Nucleus accumbens (tissue), 56 donors: ENCODE results near the gene TFF3.
A peak's percentile ranks its signal among the peaks of the same experiment; 100 is the strongest.
"Not testable (repeated sequence)": the region's sequence is repeated elsewhere in the genome, so short reads cannot be mapped to it uniquely, and the experiment has no call there.

ENCODE experiments used
- DNase-seq, 56 donors: peaks; one replicate each; lab custom pipeline; 2025; lab: John Stamatoyannopoulos, UW

Gene TFF3

DNA sequence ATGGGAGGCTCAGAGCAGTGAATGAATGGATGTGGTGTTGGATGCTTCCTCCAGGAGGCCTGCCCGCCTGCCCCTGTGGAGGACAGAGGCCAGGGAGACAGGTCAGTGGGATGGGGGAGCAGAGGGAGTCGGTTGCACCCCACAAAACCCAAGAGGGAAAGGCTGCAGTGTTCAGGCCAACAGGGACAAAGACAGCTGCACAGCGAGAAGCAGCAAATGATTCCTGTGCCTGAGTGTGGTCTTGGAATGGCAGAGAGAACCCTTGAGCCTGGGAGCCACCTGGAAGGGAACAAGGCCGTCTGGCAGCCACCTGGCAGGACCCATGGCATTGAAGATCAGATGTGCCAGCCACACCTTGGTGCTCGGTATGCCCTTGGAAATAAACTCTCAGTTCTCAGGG, 8.1 kb downstream of the TFF3 start:
- no peak for DNase-seq

DNA sequence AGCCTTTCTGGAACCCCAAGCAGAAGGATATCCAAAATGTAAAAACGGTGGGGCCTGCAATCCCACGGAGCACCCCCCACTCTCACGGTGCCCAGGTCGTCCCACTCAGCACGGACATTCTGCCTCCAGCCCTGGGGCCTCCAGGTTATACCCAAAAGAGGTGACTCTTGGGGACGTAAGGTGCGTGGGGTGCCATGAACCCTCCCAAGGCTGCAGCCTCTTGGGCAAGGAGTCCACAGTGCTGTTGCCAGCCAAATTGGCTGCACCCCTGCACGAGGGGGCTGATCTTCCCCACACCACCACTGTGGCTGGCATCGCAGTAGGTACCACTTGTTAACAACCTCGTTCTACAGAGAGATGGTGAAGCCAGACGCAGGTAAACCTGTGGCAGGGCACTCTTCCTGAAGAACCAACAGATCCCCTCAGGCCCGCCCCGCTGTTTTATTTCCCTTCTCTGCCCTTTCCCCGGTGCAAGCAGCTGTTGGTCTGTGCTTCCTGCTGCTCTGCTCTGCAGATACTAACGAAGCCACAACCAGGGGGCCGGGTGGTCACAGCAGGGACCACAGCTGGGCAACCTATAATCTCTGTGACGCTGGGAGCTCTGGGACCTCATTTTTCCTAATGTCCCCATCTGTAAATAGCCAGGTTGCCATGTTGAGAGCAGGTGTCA, 8.7 kb downstream of the TFF3 start:
- DNase-seq, result no peak

DNA sequence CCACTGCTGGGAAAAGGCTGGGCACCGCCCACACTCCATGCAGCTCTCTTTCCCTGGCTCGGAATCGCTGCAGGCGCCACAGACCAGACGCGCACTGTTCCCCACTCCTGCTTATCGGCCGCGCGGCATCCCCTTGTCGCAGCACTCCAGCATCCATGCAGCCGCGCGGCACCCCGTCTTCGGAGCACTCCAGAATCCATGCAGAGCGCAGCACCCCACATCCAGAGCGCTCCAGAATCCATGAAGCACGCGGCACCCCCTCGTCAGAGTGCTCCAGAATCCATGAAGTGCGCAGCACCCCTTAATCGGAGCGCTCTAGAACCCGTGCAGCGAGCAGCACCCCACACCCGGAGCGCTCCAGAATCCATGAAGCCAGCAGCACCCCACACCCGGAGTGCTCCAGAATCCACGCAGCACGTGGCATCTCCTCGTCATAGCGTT, 9.5 kb downstream of the TFF3 start:
- no peak for DNase-seq

DNA sequence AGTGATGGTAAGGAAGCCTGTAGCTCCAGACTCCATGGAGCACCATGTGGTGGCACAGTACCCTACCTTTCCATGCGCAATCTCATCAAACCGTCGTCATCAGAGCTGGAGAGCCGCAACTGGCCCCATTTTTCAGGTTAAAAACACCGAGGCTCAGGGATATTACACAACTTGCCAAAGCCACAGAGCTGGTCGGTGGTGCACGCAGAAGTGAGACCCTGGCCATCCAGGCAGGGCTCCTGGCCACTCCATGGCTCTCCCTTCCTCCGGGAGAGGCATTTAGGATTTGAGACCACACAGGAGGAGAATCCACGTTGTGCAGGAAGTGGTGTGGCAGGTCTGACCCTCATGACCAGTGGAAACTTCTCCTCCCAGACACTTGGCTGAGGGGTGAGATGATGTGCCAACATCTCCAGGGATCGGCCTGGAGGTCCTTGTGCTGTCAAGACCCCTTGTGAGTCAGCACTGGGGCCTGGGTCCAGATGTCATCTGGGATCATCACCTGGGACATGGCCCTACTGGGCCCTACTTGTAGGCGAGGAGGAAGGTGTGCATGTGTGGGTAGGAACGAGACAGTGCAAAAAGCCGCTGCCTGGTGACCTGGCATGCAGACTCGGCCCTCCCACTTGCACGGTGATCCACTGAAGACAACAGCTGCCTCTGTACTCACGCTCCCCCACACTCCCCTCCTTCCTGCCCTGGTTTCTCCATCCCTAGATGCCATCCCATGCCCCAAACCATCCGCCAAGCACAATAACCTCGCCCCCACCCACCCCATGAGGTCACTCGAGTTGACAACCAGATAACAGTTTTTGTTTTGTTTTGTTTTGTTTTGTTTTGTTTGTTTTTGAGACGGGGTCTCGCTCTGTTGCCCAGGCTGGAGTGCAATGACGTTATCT, 10.4 kb downstream of the TFF3 start:
- no peak for DNase-seq

DNA sequence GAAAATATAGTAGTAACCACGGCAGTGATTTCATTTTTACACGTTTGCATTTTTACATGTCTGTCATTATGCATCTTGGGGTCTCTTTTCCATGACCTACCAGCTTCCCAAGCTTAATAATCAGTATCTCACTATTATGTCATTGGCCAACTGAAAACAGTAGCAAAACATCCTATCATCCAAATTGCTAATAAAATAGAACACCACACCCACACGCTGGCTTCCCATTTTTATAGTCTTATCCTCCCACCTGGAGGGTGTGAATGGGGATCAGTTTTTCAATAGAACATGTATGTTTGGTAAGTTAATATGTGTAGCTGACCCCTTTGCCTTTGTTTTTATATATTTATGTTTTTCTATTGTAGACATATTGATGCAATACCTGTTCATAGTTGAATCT, 11.8 kb downstream of the TFF3 start:
- DNase-seq, result no peak

DNA sequence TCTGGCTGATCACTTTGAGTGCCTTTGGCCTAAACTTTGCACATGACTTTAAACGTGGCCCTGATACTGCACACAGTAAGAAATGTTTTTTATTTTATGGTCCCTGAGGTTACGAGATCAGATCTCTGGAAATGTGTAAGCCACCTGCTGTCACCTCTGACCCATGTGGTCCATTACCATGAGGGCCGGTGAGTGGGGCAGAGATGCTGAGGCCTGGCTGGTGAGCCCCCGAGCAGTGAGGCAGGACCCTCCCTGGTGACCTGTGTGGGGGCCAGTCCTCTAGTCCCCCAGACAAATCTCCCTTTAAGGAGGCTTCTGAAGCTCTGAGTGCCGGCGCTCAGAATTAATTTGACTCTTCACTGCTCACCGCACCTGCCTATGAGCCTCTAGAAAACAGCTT, 12.4 kb downstream of the TFF3 start:
- DNase-seq, result no peak

DNA sequence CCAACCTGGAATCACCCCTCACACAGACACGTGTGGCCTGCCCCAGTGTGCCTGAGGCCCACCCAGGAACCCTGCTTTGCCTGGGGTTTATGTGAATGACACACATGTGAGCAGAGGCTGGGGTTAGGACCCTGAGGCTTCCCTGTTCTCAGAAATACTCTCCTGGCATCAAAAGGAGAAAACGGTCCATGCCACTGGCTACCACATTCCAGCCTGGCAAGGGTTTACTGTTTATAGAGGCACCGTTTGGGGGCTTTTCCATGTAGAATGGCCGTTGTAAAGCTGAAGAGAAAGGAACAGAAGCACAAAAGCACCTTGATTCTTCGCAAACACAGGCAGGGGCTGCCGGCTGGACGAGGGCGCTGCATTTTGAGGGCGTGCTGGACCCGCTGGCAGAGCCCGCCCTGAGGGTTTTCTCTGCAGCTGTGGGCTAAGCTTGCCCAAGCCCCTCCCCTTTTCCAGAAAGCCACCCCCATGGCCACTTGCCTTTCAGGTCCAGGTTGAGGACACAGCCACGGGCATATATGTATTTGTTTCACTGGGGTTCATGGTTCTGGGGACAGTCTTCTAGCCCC, 13.0 kb downstream of the TFF3 start:
- peak in 4 of 56 donors; percentile 12 to 21 (median 18) for DNase-seq

DNA sequence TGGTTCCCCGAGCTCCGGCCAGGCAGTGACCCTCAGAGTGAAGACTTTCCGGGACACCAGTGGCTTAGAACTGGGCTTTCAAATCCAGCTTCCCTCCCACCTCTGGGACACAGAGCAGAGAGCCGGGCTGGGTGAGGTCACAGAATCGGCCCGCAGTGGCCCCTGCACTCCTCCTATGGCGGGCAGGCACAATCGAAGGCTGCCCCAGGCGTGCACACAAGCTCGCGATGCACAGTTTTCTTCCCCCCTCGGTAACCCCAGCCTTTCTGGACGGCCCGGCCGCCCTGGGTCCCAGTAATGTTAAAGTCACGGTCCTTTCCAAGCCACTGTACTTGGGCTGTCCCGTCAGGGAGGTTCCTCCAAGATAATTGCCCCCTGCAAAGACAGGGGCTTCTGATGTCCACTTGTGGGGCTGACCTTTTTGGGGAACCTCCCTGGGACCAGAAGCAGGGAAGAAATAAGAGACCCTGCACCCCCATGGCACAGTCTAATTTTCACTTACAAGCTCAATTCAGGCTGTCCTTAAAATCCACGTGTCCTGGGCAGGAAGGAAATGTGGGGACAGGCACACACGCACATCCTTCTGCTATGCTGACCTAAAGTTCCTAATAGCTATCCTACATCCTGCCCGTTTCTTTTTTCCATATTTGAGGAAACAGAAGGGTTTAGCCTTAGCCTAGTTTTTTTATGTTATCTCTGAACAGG, 13.7 kb downstream of the TFF3 start:
- DNase-seq, result no peak

DNA sequence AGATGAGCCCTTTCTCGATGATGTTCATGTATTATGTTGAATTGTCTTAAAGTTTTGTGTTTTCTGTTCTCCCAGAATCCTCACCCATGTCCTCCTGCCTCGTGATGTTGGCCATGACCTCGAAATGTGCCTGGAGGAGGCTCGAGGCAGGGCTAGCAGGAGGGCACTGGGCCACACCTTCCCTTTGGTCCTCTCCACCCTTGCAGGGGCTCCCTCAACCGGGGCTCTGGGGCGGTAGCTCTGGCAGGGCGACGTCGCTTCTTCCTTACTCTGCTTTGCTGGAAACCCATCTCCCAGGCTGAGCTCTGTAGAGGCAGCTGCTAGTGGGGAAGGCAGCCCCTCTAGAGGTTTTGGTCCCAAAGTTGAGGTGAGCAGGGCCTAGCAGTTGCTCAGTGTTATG, 14.3 kb downstream of the TFF3 start:
- no peak for DNase-seq

DNA sequence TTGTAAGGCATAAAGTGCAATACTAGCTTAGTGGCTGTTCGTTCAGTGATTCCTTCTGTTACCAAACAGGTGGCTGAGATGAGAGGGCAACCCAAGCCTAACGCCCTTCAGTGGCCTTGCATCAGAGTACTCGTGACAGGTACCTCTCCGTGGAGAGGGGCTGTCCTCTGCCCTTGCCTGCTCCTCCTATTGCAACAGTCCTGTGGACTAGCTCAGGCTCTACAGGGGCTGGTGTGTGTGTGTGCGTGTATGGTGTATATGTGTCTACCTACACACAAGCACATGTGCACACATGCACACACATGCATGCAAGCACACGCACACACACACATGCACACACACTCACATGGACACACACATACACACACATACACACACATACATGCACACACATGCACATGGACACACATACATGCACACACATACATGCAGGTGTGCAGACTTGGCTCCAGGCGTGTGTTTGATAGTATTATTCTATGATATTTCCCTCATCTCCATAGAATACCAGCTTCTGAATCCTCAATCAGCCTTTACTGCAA, 15.1 kb downstream of the TFF3 start:
- DNase-seq, result no peak

DNA sequence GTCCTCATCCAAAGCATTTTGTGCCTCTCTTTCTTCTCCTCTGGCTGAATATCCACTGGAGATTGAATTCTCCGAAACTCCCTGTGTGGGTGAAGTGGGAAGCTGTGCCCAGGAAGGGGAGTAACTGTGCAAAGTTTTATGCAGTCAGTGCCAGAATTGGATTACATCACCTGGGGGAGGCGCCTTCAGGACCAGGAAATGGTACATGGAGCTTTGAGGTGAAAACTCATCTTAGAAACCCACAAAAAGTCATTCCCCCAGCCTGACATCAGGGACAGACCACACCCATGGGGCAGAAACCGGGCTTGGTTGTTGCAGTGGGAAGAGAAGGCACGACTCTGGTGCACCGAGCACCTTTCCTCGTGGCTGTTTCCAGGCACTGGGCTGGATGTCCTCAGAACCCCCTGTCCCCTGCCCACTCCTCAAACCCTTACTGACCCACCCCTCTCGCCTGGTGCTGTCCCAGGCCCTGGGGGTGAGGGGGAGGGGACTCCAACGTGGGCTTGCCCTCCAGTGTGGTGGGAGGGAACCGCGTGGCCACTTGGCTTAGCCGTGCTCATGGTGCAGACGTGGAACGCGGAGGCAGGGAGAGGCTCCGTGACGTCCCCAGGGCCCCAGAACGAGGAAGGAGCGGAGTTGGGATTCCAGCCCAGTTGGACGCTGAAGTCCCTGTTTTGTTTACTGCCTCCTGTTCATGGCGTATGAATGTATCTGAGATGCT, 15.7 kb downstream of the TFF3 start:
- DNase-seq, result peak in 1 of 56 donors; percentile 14

DNA sequence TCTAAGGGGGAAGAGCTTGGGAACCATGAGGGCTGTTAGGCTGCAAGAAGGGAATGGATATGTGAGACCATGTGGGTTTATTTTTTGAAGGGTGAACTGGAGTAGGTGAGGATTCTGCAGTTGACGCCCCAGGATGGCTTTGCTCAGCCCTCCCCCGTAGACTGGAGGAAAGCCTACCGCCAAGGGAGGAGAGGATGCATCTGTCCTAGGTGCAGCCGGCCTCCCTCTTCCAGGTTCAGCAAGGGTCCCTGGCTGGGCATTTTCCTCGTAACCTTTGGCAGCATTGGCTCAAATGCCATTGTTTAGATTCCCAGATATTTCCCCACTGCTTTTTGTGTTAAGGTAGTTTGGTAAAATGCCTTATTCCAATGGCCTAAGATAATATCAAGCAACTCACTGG, 16.6 kb downstream of the TFF3 start:
- DNase-seq, result no peak

DNA sequence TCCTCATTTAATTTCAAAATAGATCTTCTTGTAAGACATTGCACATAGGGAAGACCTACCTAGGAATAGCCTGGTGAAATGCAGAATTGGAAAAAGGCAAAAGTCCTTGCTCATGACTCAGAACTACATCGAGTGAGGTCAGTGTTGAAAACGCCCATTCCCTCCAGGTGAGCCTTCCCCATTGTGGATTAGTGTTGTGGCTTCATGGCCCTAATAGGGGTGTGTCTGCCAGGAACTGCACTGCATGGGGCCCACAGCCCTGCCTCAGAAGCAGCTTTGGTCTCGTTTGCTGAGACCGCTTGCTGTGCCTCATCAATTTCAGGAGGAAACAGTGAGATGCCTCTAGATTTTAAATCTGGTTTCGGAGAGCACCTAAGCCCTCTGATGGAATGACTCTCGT, 17.0 kb downstream of the TFF3 start:
- no peak for DNase-seq

DNA sequence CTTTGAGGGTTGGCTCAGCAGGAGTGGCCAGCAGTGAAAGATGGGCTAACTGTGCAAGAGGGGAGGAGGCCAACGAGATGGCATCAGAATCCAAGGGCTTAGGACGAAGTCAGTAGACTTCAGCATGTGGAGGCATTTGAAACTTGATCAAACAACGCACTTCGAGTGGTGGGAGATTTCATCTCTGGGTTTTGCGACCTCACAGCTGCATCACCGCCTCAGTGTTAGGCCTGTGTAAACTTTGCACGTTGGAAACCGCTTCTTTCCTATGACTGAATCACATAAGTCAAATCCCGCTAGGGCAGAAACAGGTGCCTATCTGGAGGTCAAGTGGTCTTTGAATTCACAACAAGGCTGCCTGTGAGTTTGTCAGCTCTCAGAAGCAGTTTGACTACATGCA, 17.8 kb downstream of the TFF3 start:
- no peak for DNase-seq

DNA sequence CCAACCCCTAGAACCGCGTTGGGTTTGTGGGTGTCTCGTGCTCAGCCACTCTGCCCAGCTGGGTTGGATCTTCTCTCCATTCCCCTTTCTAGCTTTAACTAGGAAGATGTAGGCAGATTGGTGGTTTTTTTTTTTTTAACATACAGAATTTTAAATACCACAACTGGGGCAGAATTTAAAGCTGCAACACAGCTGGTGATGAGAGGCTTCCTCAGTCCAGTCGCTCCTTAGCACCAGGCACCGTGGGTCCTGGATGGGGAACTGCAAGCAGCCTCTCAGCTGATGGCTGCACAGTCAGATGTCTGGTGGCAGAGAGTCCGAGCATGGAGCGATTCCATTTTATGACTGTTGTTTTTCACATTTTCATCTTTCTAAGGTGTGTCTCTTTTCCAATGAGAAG, 18.7 kb downstream of the TFF3 start:
- no peak for DNase-seq

DNA sequence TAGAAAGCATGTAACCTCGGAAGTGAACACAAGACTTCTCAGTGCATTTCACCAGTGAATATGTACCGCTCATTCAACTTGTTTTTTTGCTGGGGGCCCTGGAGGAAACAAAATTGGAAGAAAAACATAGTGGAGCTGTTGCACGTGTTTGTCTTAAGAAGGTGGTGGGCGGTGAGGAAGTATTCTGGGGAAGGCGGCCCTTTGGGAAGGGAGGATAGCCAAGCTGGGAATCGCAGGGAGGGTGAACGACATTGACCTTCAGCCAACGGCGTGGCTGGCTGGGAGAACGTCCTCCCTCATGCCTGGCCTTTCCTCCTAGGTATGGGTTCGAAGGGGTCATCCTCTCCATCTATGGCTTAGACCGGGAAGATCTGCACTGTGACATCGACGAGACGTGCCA, 19.4 kb downstream of the TFF3 start:
- DNase-seq, result no peak

DNA sequence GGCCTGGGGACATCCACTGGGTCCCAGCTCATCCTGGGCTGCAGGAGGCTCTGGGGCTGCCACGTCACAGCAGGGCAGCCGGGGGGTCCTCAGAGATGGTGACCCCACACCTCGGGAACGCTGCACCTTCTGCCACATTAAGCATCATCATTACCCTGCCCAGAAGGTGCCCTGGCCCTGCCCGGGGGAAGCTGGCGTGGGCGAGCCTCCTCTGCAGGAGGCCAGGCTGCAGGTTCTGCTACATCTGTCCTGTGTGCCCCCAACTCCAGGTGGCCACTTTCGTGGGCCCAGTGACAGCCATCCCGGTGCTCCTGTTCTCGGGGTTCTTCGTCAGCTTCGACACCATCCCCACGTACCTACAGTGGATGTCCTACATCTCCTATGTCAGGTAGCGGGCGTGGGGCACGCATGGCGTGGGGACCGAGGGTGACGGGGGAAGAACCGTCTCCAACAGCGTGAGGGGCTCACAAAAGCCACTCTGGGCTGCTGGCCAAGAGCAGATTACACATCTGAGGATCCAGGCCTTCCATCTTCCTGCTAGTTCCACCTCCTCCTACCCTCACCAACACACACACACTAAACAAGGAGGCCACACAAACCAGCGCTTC, 20.8 kb downstream of the TFF3 start:
- DNase-seq, result no peak

DNA sequence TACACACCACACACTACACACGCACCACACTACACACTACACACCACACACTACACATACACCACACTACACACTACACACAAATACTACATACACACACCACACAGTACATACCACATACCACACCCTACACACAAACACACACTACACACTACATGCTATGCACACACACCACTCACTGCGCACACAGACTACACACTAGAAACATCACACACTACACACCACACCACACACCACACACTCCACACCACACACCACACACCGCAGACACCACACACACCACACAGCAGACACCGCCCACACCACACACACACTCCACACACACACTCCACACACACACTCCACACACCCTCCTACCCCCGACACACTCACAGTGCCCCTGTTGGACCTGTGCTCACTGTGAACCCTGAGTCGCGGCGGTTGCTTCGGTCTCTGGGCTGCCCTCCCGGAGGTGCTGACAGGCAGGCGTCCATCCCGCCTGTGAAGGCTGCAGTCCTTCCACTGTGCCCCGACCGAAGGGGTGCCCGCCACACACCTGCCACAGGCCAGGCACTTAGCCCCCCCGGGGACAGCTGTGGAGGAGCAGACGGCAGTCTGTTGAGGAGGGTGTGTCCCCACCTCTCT, 21.4 kb downstream of the TFF3 start:
- no peak for DNase-seq

DNA sequence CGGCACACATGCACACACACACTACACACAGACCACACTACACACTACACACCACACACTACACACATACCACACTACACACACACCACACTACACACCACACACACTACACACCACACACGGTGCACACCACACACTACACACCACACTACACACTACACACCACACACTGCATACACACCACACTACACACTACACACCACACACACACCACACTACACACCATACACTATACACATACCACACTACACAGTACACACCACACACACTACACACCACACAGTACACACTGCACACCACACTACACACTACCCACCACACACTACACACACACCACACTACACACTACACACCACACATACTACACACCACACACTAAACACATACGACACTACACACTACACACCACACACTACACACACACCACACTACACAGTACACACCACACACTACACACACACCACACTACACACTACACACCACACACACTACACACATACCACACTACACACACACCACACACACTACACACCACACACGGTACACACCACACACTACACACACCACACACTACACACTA, 22.6 kb downstream of the TFF3 start:
- DNase-seq, result not testable (repeated sequence)
